Hepatocyte (in vitro differentiated cells): Measurements from ENCODE around the gene KY. TPM values are rescaled to one million over a fixed set of nuclear protein-coding genes. Genes with fewer than 3 reads are reported as not detected.

ENCODE experiments used
- DNase-seq: peaks from one replicate; pipeline ENCODE4 v3.0.0-alpha.2; 2016; ENCODE audit warnings: low spot score
- H2AFZ ChIP-seq: fragments of 200-600 bp; sonication (generic); 2 replicates; pipeline ENCODE4 v1.6.0; 2016; ENCODE audit warnings: antibody characterized with exemption, mild to moderate bottlenecking
- H3K27ac ChIP-seq: fragments of 200-600 bp; sonication (generic); 2 replicates; pipeline ENCODE4 v1.5.1; 2016; ENCODE audit warnings: mild to moderate bottlenecking
- H3K27me3 ChIP-seq: fragments of 200-600 bp; sonication (generic); 2 replicates; pipeline ENCODE4 v1.6.1; 2016
- H3K36me3 ChIP-seq: fragments of 200-600 bp; sonication (generic); replicated peaks from 2 replicates; pipeline ENCODE4 v1.5.1; 2016; ENCODE audit warnings: low read depth; ENCODE audit not compliant: insufficient read depth
- H3K4me1 ChIP-seq: fragments of 200-600 bp; sonication (generic); 2 replicates; pipeline ENCODE4 v1.5.1; 2016; ENCODE audit warnings: mild to moderate bottlenecking, moderate library complexity; ENCODE audit not compliant: insufficient read depth
- H3K4me2 ChIP-seq: fragments of 200-600 bp; sonication (generic); 2 replicates; pipeline ENCODE4 v1.6.0; 2016
- H3K4me3 ChIP-seq: fragments of 200-600 bp; sonication (generic); 2 replicates; pipeline ENCODE4 v1.5.1; 2016; ENCODE audit warnings: mild to moderate bottlenecking
- H3K79me2 ChIP-seq: fragments of 200-600 bp; sonication (generic); 2 replicates; pipeline ENCODE4 v1.6.0; 2017; ENCODE audit warnings: mild to moderate bottlenecking
- H3K9me2 ChIP-seq: fragments of 200-600 bp; sonication (generic); replicated peaks from 2 replicates; pipeline ENCODE4 v1.6.0; 2017; ENCODE audit warnings: mild to moderate bottlenecking; ENCODE audit not compliant: insufficient read depth
- H3K9me3 ChIP-seq: fragments of 200-600 bp; sonication (generic); 2 replicates; pipeline ENCODE4 v1.5.1; 2016; ENCODE audit warnings: low read depth, mild to moderate bottlenecking
- H4K20me1 ChIP-seq: fragments of 200-600 bp; sonication (generic); 2 replicates; pipeline ENCODE4 v1.6.0; 2016; ENCODE audit warnings: mild to moderate bottlenecking; ENCODE audit not compliant: insufficient read depth, poor library complexity, severe bottlenecking
- CTCF ChIP-seq: fragments of 200-600 bp; sonication (generic); IDR thresholded peaks from 2 replicates; pipeline ENCODE4 v1.5.1; 2016; ENCODE audit warnings: antibody characterized with exemption, mild to moderate bottlenecking; ENCODE audit not compliant: poor library complexity
- EZH2 ChIP-seq: fragments of 200-600 bp; sonication (generic); IDR thresholded peaks from 2 replicates; pipeline ENCODE4 v1.6.1; 2016; ENCODE audit warnings: antibody characterized with exemption, mild to moderate bottlenecking, borderline replicate concordance
- EZH2phosphoT487 ChIP-seq: fragments of 200-600 bp; sonication (generic); IDR thresholded peaks from one replicate; pipeline ENCODE4 v1.6.1; 2018; ENCODE audit warnings: antibody characterized with exemption, mild to moderate bottlenecking, low read depth, moderate library complexity; ENCODE audit not compliant: unreplicated experiment, severe bottlenecking
- WGBS: methylation state at CpG from one replicate; pipeline ENCODE4 v1.1.6; 2016; ENCODE audit warnings: low lambda C conversion rate; ENCODE audit errors: missing lambda C conversion rate; 5-methylcytosine and 5-hydroxymethylcytosine counted together
- polyA plus RNA-seq: library from polyadenylated mRNA; unstranded; fragments of >200 nt; fragmentation: Nextera tagmentation; extraction: Ambion mirVana; gene quantifications from 2 replicates; pipeline ENCODE4 v1.2.1, GENCODE V29; 2016
- total RNA-seq: library from RNA; depleted of rRNA; stranded (reverse); fragments of >200 nt; gene quantifications from 2 replicates; pipeline ENCODE4 v1.2.3, GENCODE V29; 2014

The KY gene
- total and polyA plus RNA-seq, 2 experiments from 2014 or later, result 0.53 to 1.6 TPM

GRCh38 chr3:134693804-134694203 is 43.0 kb upstream of the KY start:
- no peaks in the 10 kb centered on the region for H4K20me1 ChIP-seq
- no peaks in the 10 kb centered on the region for H3K9me3 ChIP-seq
- H3K4me1 ChIP-seq, result no peaks in the 10 kb centered on the region
- no peaks in the 10 kb centered on the region for H3K79me2 ChIP-seq
- WGBS, result 87% methylated on average over 7 of the region's 7 CpGs
- H3K4me2 ChIP-seq, result no peak overlapping the region
- H3K36me3 ChIP-seq, result no peaks in the 10 kb centered on the region
- no peaks in the 10 kb centered on the region for H3K9me2 ChIP-seq
- H3K27me3 ChIP-seq, result no peaks in the 10 kb centered on the region
- no peak for TF ChIP-seq EZH2phosphoT487
- no peak for TF ChIP-seq CTCF
- TF ChIP-seq EZH2, result no peak
- DNase-seq, result no peak
- H3K27ac ChIP-seq, result no peak overlapping the region
- H3K4me3 ChIP-seq, result no peak overlapping the region
- H2AFZ ChIP-seq, result no peak overlapping the region

GRCh38 chr3:134693226-134693625 is 42.4 kb upstream of the KY start:
- H3K4me3 ChIP-seq, result no peak overlapping the region
- H3K4me1 ChIP-seq, result no peaks in the 10 kb centered on the region
- H3K36me3 ChIP-seq, result no peaks in the 10 kb centered on the region
- H3K79me2 ChIP-seq, result no peaks in the 10 kb centered on the region
- no peak overlapping the region for H3K27ac ChIP-seq
- H3K9me3 ChIP-seq, result no peaks in the 10 kb centered on the region
- H3K27me3 ChIP-seq, result no peaks in the 10 kb centered on the region
- TF ChIP-seq CTCF (no peak), EZH2 (no peak), EZH2phosphoT487 (no peak)
- no peaks in the 10 kb centered on the region for H3K9me2 ChIP-seq
- no peaks in the 10 kb centered on the region for H4K20me1 ChIP-seq
- DNase-seq, result no peak
- H2AFZ ChIP-seq, result no peak overlapping the region
- H3K4me2 ChIP-seq, result no peak overlapping the region
- WGBS, result 94% methylated on average over 4 of the region's 4 CpGs

GRCh38 chr3:134690226-134690625 is 39.4 kb upstream of the KY start:
- Histone ChIP-seq H3K4me3 (no peak overlapping the region), H3K4me2 (no peak overlapping the region), H2AFZ (no peak overlapping the region), H3K79me2 (no peaks in the 10 kb centered on the region), H3K36me3 (no peaks in the 10 kb centered on the region), H3K27ac (no peak overlapping the region), H4K20me1 (no peaks in the 10 kb centered on the region), H3K9me3 (no peaks in the 10 kb centered on the region), H3K27me3 (no peaks in the 10 kb centered on the region), H3K9me2 (no peaks in the 10 kb centered on the region), H3K4me1 (no peaks in the 10 kb centered on the region)
- no peak for DNase-seq
- TF ChIP-seq EZH2 (no peak), CTCF (no peak), EZH2phosphoT487 (no peak)
- 79% methylated on average over 1 of the region's 1 CpG for WGBS

GRCh38 chr3:134687642-134688041 is 36.8 kb upstream of the KY start:
- H3K27ac ChIP-seq, result no peak overlapping the region
- H4K20me1 ChIP-seq, result no peaks in the 10 kb centered on the region
- DNase-seq, result no peak
- no peaks in the 10 kb centered on the region for H3K9me3 ChIP-seq
- no peaks in the 10 kb centered on the region for H3K79me2 ChIP-seq
- H3K36me3 ChIP-seq, result no peaks in the 10 kb centered on the region
- no peaks in the 10 kb centered on the region for H3K4me1 ChIP-seq
- no peak overlapping the region for H3K4me3 ChIP-seq
- 98% methylated on average over 2 of the region's 2 CpGs for WGBS
- H3K27me3 ChIP-seq, result no peaks in the 10 kb centered on the region
- TF ChIP-seq CTCF (no peak), EZH2 (no peak), EZH2phosphoT487 (no peak)
- no peak overlapping the region for H3K4me2 ChIP-seq
- no peaks in the 10 kb centered on the region for H3K9me2 ChIP-seq
- H2AFZ ChIP-seq, result no peak overlapping the region
